HG02884 (cell line): ENCODE data around the gene TMEM119.

Experiments used
- ATAC-seq: cut with Tn5 transposase; IDR thresholded peaks from one replicate; pipeline ENCODE4 v1.9.1; 2021; ENCODE audit warnings: mild to moderate bottlenecking, moderate library complexity; ENCODE audit not compliant: unreplicated experiment

Gene TMEM119

GRCh38 chr12:108618079-108618952, 20.4 kb upstream of the TMEM119 start:
- no peak for ATAC-seq

- peak; percentile 76 for ATAC-seq
Measured at GRCh38 chr12:108616941-108617858, 19.3 kb upstream of the TMEM119 start.

GRCh38 chr12:108616359-108616758, 18.5 kb upstream of the TMEM119 start:
- ATAC-seq = no peak

- ATAC-seq = no peak
Measured at GRCh38 chr12:108615918-108616317, 18.0 kb upstream of the TMEM119 start.

- no peak for ATAC-seq
Measured at GRCh38 chr12:108614639-108615038, 16.8 kb upstream of the TMEM119 start.

GRCh38 chr12:108614041-108614440, 16.2 kb upstream of the TMEM119 start:
- ATAC-seq = no peak

GRCh38 chr12:108613548-108613947, 15.7 kb upstream of the TMEM119 start:
- no peak for ATAC-seq

- ATAC-seq = no peak
Measured at GRCh38 chr12:108612788-108613282, 15.0 kb upstream of the TMEM119 start.

- no peak for ATAC-seq
Measured at GRCh38 chr12:108611884-108612415, 14.1 kb upstream of the TMEM119 start.

- no peak for ATAC-seq
Measured at GRCh38 chr12:108610856-108611605, 13.1 kb upstream of the TMEM119 start.

- ATAC-seq = no peak
Measured at GRCh38 chr12:108610336-108610815, 12.5 kb upstream of the TMEM119 start.

GRCh38 chr12:108609537-108610335, 11.9 kb upstream of the TMEM119 start:
- no peak for ATAC-seq

- no peak for ATAC-seq
Measured at GRCh38 chr12:108608616-108609015, 10.7 kb upstream of the TMEM119 start.

- no peak for ATAC-seq
Measured at GRCh38 chr12:108607981-108608600, 10.2 kb upstream of the TMEM119 start.

- ATAC-seq = no peak
Measured at GRCh38 chr12:108606492-108606891, 8.6 kb upstream of the TMEM119 start.

- no peak for ATAC-seq
Measured at GRCh38 chr12:108605690-108606406, 8.0 kb upstream of the TMEM119 start.

- no peak for ATAC-seq
Measured at GRCh38 chr12:108605000-108605689, 7.3 kb upstream of the TMEM119 start.
